GM21381 (cell line): ENCODE data around the gene SPEG.
A peak's percentile ranks its signal among the peaks of the same experiment; 100 is the strongest.

ENCODE experiments used
- ATAC-seq: cut with Tn5 transposase; IDR thresholded peaks from one replicate; pipeline ENCODE4 v1.9.1; 2021; ENCODE audit warnings: mild to moderate bottlenecking, moderate library complexity; ENCODE audit not compliant: unreplicated experiment

Gene SPEG

DNA sequence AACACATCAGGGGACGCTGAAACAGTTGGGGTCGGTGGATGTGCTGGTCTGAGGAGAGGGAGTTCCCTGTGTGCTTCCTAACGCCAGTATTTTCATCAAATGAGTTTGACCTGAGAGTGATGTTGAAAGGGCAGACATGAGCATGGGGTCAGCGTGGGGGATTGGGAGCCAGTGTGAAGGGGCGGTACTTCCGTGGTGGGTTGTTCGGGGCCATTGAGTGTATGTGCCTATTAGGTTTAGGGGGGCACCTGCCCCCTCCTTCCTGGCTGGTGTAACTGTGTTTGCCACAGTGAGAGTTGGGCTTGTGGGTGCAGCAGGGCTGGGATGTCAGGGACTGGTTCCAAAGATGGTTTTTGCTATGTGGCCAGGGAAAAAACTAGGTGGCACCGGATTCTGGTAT is 24.4 kb downstream of the SPEG start:
- ATAC-seq: no peak

DNA sequence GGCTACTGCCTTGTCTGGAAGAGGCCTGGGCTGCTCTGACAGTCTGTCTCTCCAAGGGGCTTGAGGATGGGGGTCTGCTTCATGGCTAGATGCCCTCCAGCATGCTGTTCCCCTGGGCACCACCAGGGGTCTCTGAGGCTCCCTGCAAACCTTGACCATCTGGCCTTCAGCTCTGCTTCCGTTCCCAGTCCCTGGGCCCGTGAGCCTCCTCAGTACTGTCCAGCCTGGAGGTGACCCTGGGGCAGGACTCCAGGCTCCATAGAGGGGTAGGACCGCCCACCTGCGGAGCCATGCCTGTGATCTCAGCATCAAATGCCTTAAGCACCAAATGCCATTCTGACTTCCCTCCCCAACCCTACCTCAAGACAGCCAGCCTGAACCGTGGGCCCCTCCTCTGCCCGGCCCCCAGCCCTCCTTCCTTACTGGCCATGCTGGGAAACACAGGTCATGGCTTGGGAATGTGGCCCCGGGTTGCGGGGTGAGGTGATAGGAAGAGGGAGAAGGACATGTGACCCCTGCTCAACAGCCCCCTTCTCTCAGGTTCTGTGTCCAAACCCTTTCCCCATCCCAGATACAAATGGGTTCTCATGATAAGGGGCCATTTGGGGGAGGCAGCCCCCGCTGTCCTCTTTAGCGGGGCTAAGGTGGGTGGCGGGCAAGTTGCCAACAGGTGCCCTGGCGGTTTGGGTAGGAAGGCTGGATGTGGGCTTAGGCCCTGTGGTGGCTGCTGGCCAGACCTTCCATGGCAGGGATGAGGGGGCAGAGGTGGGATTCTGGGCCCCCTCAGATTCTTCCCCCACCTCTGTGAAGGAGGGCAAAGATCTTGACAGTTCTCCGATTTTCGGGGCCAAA is 25.0 kb downstream of the SPEG start:
- peak; percentile 85 for ATAC-seq

- no peak for ATAC-seq
These were observed 25.8 kb downstream of the SPEG start for GRCh38 chr2:219460424-219460926.

- no peak for ATAC-seq
These were observed 26.4 kb downstream of the SPEG start for GRCh38 chr2:219461047-219461514.

DNA sequence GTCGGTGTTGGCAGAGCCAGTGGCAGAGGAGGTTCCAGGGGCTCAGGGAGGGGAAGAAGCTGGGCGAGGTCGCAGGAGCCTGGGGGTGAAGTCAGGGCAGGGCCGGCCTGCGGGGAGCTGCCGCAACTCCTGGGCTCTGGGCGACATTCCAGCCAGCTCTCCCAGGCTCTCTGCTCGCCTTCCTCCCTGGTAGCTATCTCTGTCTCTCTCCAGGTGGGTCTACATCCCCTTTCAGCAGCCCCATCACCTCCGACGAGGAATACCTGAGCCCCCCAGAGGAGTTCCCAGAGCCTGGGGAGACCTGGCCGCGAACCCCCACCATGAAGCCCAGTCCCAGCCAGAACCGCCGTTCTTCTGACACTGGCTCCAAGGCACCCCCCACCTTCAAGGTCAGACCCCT is 27.0 kb downstream of the SPEG start:
- no peak for ATAC-seq

DNA sequence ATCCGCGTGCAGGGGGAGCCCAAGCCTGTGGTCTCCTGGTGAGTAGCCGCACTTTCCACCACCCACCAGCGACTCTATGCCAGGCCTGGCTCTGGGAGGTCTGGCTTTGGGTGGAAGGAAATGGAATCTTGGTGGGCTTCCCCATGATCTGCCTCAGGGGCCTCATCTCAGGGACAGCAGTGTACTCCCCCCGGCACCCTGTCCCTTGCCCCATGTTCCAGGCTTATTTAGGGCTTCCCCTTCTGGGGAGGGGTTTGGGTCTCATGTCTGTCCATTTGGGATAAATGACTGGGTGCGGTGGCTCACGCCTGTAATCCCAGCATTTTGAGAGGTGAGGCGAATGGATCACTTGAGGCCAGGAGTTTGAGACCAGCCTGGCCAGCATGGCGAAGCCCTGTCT is 27.7 kb downstream of the SPEG start:
- ATAC-seq: no peak

DNA sequence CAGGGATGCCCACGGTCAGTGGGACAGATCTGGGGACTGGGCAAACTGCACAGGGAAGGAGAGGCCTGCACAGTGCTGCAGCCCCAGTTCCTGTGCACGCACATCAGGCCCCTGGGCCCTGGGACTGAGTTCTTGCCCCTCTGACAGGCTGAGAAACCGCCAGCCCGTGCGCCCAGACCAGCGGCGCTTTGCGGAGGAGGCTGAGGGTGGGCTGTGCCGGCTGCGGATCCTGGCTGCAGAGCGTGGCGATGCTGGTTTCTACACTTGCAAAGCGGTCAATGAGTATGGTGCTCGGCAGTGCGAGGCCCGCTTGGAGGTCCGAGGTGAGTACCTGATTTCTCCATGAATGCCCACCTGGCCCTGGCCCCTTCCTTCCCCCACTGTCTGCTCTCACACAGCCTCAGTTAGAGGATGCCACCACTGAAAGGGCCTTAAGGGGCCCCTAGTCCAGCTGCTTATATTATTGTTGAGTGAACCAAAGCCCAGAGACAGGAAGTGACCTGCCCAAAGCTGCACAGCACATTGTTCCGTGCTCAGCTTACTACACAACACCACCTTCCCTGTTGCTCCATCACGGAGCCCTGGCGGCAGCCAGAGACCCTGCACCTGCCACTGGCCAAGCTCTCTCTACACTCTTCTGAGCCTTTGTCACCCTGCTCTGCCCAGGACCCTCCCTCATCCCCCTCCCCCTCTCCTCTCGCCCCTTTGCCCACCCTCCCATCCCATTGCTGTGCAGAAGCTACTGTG is 29.8 kb downstream of the SPEG start:
- ATAC-seq: no peak

DNA sequence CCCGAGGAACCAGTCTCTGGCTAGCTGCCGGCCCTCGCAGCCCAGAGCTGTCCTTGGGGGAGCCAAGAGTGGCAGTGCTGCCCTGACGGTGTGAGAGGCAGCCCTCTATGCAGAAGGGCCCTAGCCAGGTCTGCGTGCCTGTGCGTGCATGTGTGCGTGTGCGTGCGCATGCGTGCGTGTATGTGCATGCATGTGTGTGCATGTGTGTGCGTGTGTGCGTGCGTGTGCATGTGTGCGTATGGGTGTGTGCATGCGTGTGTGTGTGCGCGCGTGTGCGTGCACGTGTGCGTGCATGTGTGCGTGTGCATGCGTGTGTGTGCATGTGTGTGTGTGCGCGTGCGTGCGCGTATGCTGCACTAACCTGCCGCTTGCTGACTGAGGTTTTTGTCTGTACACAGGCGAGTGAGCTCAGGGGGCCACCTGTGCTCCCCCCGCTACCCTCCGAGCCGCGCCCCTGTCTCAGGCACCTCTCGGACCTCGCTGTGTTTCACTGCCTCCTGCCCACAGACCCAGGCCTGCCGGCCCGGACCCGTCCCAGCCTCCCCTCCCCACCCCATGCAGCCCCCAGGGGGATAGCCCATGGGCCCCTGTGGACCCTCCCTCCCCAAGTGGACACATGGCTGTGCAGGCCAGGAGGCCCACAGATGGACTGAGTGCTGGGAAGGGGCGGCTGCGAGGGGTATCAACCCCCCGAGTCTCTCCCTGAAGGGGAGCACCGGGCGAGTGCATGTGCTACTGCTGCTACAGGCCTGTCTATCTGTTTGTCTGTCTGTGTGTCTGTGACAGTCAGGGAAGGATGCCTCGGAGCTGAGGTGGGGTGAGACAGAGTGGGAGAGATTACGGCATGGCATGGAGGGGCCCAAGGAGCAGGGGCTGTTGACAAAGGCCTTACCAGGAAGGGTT is 31.3 kb downstream of the SPEG start:
- no peak for ATAC-seq

DNA sequence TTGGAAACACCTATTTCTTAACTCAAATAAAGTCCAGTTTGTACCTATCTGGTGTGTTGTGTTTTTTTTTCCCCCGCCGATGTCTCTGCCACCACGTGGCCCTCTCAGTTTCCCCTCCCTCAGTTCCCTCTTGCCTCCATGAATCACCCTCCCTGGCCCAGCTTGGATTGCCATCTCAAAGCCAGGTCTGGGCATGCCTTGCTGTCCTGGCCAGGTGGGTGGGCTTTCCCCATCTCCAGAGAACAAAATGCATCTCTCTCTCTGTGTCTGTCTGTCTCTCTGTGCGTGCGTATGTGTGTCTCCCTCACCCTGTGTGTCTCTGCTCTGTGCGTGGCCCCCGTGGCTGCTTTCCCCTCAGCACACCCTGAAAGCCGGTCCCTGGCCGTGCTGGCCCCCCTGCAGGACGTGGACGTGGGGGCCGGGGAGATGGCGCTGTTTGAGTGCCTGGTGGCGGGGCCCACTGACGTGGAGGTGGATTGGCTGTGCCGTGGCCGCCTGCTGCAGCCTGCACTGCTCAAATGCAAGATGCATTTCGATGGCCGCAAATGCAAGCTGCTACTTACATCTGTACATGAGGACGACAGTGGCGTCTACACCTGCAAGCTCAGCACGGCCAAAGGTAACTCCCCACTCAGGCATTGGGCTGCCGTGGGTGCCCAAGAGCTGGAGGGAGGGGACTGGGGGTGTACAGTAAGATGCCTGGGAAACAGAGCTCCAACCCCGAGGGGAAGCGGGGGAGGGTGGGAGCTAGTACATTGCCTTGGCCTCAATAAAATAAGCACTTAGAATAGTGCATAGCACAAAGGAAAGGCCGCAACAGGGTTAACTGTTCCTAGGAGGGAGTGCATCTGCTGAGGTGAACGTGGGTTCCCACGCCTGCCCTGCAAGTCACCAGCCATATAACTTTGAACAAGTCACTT is 32.4 kb downstream of the SPEG start:
- no peak for ATAC-seq

DNA sequence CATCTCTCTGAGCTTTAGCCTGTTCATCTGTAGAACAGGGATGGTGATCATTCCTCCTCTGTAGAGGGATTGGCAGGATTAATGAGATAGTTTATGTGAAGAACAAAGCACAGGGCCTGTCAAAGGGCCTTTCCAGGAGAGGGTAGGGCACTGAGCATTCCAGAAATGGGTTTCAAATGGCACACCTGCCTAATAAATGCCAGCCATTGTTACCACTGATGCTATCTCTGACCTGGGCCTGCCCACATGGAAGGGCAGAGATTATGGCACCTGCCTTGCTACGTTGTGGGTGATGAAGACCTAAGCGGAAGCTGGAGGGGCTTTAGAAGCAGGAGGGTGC is 33.1 kb downstream of the SPEG start:
- no peak for ATAC-seq

DNA sequence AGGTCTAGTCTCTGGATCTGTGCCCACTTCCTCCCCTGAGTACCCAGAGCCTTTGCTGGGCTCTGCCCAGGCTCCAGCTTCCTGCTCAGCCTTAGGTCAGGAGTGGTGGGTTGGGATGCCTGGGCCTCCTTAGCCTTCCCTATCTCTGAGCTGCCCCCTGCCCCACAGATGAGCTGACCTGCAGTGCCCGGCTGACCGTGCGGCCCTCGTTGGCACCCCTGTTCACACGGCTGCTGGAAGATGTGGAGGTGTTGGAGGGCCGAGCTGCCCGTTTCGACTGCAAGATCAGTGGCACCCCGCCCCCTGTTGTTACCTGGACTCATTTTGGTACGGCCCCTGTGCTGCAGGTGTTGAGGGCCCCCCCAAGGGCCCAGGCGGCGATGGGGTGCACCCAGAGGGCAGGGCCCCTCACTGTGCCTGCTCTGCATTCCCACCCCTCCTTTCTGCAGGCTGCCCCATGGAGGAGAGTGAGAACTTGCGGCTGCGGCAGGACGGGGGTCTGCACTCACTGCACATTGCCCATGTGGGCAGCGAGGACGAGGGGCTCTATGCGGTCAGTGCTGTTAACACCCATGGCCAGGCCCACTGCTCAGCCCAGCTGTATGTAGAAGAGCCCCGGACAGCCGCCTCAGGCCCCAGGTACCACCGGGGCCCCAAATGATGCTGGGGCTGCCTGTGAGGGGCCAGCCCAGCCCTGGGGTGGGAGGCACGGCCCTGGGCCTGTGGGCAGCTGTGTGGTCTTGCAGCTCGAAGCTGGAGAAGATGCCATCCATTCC is 34.0 kb downstream of the SPEG start:
- no peak for ATAC-seq

DNA sequence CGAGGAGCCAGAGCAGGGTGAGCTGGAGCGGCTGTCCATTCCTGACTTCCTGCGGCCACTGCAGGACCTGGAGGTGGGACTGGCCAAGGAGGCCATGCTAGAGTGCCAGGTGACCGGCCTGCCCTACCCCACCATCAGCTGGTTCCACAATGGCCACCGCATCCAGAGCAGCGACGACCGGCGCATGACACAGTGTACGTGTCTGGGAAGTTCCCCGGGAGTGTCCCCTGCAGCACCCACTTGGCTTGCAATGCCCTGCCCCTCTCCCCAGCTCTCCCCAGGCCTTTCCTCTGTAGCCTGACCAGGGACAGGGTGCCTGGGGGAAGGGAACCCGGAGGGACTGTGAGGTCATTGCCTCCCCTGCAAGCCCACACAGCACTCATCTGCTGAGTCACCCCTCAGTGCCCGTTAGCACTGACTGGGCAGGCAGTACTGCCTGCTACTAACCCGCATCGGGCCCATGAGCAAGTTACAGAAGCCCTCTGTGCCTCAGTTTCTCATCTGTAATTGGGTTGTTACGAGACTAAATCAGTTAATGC is 34.6 kb downstream of the SPEG start:
- no peak for ATAC-seq

DNA sequence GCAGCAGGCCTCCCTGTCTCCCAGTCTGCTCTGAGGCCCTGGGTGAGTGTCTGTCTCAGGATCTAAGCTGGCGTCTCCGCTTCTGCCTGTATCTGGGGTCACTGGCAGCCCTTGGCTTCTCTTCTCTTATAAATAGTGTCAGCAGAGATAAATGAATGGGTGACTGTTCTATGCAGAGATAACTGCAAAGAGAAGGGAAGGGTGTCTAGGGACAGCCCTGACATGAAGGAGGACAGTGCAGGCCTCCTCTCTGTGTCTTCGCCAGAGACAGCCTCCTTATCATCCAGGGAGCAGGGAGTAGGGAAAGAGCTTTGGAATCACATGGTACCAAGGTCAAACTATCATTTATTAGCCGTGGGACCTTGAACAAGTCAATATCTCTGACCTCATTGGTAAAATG is 35.8 kb downstream of the SPEG start:
- ATAC-seq: no peak

DNA sequence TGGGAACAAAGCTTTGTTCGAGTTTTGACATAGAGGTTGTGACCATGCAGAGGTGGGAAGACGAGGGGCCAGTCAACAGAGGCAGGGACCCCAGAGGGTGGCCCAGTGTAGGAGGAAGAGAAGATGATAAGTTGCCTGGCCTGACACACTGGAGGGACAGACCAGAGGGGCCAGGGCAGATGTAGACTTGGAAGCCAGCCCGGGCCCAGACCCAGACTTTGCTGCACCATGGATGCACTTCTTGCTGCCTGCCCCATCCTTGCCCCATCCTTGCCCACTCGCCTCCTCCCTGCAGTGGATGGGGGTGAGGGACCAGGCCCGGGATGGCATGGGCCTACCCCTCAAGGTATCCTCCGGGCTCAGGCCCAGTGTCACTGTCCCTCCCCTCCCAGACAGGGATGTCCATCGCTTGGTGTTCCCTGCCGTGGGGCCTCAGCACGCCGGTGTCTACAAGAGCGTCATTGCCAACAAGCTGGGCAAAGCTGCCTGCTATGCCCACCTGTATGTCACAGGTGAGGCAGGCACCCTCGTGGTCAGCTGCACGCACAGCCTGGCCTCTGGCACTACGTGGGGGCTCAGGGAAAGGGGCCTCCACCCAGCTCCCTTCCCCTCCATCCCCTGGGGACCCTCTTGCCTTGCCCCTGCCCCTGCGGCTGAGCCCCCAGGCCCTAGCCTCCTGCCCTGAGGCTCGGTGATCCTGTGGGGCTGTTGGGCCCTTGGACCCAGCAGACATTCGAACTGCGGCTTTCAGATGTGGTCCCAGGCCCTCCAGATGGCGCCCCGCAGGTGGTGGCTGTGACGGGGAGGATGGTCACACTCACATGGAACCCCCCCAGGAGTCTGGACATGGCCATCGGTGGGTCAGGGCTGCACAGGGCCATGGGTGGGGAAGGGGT is 37.1 kb downstream of the SPEG start:
- ATAC-seq: no peak

- no peak for ATAC-seq
These were observed 38.1 kb downstream of the SPEG start for GRCh38 chr2:219472629-219473187.

GRCh38 chr2:219473511-219473910 is 38.9 kb downstream of the SPEG start:
- ATAC-seq: no peak

DNA sequence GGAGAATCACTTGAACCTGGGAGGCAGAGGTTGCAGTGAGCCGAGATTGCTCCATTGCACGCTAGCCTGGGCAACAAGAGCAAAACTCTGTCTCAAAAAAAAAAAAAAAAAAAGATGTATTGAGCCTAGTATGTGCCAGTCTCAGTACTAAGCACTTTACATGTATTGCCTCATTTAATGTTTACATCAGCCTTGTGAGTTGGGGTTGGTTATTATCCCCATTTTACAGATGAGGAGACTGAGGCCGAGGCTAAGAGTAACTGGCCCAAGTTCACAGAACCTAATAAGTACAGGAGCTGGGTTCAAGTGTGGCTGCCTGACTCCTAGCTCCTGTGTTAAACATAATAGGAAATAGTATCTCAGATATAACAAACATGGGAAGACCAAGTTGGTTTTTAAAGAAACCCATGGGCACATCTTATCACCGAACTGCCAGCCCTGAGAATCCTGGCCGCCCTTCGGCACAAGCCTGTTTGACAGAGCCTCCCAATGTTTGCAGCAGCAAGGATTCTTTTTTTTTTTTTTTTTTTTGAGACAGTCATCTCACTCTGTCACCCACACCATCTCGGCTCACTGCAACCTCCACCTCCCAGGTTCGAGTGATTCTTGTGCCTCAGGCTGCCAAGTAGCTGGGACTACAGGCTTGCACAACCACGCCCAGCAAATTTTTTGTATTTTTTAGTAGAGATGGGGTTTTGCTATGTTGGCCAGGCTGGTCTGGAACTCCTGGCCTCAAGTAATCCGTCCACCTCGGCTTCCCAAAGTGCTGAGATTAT is 39.8 kb downstream of the SPEG start:
- ATAC-seq: no peak
